H1 (cell line): ENCODE measurements around the gene CDH22. TPM values are rescaled to one million over a fixed set of nuclear protein-coding genes. Genes with fewer than 3 reads are reported as not detected.

Experiments used
- EZH2 ChIP-seq: fragments of 200-600 bp; sonication (generic); IDR thresholded peaks from 2 replicates; pipeline ENCODE4 v1.7.1; 2012; ENCODE audit warnings: low read depth, mild to moderate bottlenecking, moderate library complexity, low read length, inconsistent platforms; ENCODE audit not compliant: severe bottlenecking
- JUND ChIP-seq: IDR thresholded peaks from 2 replicates; pipeline ENCODE4 v1.6.1; 2011; ENCODE audit warnings: mild to moderate bottlenecking, improper control_type of control experiment, low read length
- NANOG ChIP-seq: IDR thresholded peaks from 2 replicates; pipeline ENCODE4 v1.6.1; 2011; ENCODE audit warnings: low read length, low read depth, mild to moderate bottlenecking, inconsistent platforms; ENCODE audit not compliant: insufficient read depth, poor library complexity, severe bottlenecking
- NRF1 ChIP-seq: IDR thresholded peaks from 2 replicates; pipeline ENCODE4 v1.6.1; 2011; ENCODE audit warnings: mild to moderate bottlenecking, low read depth, low read length, improper control_type of control experiment
- PHF8 ChIP-seq: fragments of 200-600 bp; sonication (generic); conservative IDR thresholded peaks from 2 replicates; pipeline ENCODE4 v1.7.1; 2012; ENCODE audit warnings: low read depth, mild to moderate bottlenecking, inconsistent platforms, low read length, moderate library complexity
- POLR2A ChIP-seq, 2 experiments: IDR thresholded peaks; 1 replicate in 1 of 2; 2 replicates in 1 of 2; pipeline ENCODE4 v1.6.1; 2011; ENCODE audit warnings: low read depth in 2 of 2, low read length in 2 of 2, mild to moderate bottlenecking in 2 of 2; ENCODE audit errors: control extremely low read depth in 1 of 2
- TEAD4 ChIP-seq: IDR thresholded peaks from 2 replicates; pipeline ENCODE4 v1.6.1; 2012; ENCODE audit warnings: low read depth, low read length, inconsistent platforms, mixed read lengths
- polyA plus RNA-seq, 7 experiments: library from polyadenylated mRNA; depleted of rRNA in 3 of 7; stranded (reverse) in 5 of 7; unstranded in 2 of 7; fragments of >200 nt in 5 of 7; fragments of 200-250 nt in 2 of 7; gene quantifications; 1 replicate in 5 of 7; 2 replicates in 1 of 7; 4 replicates in 1 of 7; pipeline versions ENCODE4 v1.2.1 to v1.2.3, GENCODE V29; 2011 to 2013; ENCODE audit warnings: missing spikeins in 2 of 7, mixed read lengths in 2 of 7
- total RNA-seq: library from RNA; stranded (reverse); fragmentation: NEBNext Ultra II Directional; extraction: Animal tissue kit (Norgen Biotek cat#: 25700); gene quantifications from 2 replicates; pipeline ENCODE4 v1.2.1, GENCODE V29; 2021

The CDH22 gene
- total and polyA plus RNA-seq, 2 of the 8 experiments (the other 6 are each of a cell fraction or from before 2014, with no cell fraction given) = 0.35 to 0.39 TPM

GRCh38 chr20:46296526-46297250 lies 11.6 kb downstream of the CDH22 start (continued):
- TF ChIP-seq POLR2A (IDR thresholded peaks at IDR 0.05; ENCODE audit: control extremely low read depth in 1 of 2, low read depth in 2 of 2, low read length in 2 of 2) (no peak), NANOG (no peak), TEAD4 (no peak), NRF1 (no peak), JUND (no peak), PHF8 (no peak), EZH2 (no peak)
